Inflammatory macrophage treated with lipopolysaccharide for 1 hour (primary cell): Measurements from ENCODE around the gene COL23A1.
A peak's percentile ranks its signal among the peaks of the same experiment; 100 is the strongest.
"Not testable (repeated sequence)": the region's sequence is repeated elsewhere in the genome, so short reads cannot be mapped to it uniquely, and the experiment has no call there.

Source experiments
- DNase-seq, 2 donors: peaks; one replicate each; pipeline ENCODE4 v3.0.0-alpha.2; 2020 to 2022

The COL23A1 gene

DNA sequence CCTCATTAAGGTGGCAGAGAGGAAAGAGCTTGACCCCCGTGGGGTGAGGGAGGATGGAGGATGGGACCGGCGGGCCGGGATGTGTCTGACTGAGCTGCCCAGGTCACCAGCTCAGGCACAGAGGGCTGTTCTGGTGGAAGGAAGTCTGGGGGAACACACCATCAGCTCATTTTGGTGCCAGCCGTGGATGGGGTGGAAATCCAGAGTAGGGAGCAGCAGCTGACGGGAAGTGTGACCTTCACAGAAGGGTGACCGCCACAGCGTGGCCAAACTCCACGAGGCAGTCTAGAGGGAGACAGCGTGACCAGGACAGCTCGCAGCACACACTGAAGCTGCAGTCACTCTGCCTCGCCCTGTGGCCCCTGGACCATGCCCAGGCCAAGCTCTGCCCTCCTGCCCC is 312.3 kb downstream of the COL23A1 start:
- DNase-seq = no peak

DNA sequence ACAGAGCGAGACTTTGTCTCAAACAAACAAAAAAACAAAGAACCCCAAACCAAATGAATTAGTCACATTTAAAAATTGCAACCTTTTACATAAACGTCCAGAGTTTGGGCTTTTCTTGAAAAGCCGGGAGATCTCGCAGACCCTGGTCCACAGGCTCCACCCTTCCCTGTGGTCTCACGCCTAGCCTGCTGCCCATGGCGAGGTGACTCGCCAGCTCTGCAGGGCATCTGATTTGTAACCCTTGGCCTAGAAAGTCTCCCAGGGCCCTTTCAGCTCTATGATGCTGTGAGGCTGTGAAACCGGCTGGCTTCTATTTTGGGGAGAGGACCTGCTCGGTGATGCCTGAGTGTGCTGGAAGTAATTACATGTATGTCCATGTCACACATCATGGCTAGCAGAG is 312.8 kb downstream of the COL23A1 start:
- no peak for DNase-seq

DNA sequence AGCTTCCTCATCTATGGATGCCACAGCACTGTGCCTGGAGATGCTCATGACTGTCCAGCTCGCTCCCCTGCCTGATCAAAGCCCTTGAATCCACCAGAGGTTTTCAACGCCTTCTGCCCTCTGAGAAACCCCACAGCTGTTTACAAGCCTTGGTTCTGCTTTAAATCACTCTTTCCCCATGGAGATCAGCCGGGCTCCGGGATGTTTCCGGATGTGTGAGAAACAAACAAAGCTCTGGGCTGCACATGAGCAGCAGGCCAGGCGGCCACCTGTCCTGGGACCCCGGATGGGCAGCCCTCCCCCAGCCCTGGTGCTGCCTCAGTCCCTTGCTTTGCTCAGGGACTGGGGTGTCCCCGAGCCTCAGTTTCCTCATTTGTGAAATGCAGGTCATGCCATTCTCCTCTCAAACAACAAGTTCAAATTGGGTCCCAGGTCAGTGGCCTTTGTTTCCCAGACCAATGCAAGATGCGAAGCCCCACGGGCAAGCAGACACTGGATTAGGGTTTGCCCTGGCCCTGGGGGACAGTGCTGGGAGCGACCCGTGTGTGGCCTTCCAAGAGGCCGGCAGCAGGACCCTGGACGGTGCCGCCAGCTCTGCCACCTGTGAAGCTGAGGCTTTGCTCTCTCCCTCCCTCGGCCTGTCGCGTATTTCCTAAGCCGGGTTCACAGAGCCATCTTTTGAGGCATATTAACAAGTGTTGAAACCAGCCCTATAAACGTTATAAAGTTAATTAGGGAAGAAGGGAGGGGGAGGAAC is 315.2 kb downstream of the COL23A1 start:
- DNase-seq = no peak

DNA sequence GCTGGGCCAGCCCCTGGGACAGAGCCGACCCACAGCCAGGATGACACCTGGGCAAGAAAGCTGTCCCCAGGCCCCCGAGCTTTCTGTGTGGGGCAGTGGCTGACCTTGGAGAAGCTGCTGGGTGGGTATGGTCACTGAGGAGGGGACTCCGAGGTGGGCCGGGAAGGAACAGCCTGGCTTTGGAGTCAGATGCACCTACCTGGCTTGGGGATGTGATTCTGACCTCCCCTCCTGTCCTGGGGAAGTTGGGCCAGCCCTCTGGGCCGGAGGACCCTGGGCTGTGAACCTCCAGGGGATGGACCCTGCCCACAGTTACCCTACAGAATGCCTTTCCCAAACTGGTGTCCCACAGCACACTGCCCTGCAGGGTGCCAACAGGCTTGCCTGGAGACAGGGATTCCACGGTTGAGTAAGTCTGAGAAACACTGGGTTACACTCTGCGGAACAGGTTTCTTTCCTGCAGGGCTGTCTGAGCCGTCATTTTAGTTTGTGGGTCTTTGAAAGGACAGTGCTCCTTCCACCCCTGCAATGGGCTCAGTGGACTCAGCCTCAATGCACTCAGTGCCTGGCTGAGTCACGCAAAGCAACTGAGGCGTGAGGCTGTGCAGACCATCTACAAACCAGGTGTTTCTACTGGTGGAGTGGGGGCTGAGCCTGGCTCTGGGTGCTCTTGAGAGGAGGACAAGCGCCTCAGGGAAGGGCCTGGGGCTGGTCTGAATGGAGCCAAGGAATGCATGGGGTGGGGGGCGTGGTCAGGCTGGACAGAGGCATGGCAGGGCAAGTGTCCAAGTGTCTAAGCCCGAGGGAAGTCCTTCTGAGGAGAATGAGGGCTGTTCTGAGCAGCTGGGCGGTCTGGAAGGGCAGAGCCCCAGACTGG is 316.3 kb downstream of the COL23A1 start:
- DNase-seq = no peak

DNA sequence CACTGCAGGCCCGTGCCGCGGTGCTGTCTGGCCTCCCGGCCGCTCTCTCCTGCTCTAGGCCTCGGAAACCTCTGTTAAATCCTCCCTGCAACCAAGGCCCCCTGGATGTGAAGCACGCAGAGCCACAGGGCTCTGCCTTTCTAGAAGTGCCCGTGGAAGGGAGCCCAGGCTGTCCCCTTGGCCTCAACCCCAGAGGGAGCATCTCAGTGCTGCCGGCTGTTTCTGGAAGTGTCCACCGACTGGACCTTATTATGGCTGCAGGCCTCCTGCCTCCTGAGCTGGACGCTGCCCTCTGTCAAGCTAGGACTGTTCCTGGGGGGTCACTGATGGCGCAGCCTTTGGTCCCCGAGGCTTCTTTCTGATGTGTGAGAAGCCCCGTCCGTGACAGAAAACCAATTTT is 317.2 kb downstream of the COL23A1 start:
- no peak for DNase-seq

DNA sequence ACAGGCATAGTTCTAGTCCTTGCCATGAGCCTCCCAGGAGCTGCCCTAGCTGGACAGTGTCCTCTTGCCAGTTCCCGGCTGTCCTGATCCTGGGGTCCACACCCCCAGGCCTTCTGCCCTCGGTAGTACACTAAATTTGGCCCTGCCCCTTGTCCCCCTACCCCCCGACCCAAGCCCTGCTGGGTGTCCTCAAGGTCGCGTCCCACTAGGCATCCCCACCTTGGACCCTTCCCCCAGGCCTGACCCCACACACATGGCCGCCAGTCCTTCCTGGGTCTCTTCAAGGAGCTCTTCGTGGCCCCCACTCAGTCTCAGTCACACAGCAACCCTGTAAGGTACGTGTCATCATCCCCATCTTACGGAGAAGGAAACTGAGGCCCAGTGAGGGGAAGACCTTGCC is 317.6 kb downstream of the COL23A1 start:
- DNase-seq = no peak

DNA sequence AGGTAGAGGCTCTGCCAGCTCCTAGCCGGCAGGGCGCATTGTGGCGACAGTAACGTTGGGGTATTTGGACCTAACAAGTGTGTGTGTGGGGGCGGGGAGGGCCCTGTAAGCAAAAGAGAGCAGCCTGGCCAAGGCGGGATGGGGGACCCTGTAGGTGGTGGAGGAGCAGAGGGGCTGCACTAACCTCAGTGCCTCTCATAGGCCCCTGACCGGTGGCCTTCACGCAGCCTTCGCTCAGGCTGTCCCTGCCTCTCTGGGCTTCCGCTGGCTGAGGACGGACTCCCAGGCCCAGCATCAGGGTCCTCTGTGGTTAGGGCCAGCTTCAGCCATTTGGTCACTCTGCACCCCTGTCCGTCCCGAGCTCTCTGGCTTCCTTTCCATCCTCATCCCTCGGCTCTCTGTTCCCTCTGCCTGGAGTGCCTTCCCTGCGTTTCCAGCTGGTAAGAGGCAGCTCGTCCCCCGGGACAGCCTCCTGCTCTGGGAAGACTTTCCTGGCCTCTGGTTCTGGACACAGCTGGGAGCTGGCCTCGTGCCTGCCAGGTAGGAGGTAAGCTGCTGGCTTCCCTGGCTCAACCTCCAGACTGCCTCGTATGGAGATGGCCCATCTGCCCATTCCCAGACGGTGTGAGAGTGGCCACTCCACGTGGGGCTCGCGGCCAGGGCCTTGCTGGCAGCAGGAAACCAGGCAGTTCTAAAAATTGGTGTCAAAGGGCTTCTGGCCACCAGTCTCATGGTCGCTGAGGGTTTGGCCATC is 318.3 kb downstream of the COL23A1 start:
- no peak for DNase-seq

DNA sequence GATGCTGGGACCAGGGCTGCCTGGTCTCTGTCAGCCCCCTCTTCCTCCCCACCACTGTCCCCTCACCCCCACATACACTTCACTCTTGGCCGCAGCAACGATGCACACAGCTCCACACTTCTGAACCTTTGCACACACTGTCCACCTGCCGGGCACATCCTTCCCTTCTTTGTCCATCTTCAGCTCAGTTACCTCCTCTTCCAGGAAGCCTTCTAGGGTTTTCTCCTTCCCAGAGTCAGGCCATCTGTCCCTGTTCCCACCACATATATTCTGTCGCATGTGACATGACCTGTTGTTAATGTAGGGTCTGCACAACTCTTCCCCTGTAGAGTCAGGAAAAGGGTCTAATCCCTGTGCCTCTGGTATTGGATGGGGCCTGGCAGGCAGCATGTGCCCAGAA is 319.0 kb downstream of the COL23A1 start:
- no peak for DNase-seq

DNA sequence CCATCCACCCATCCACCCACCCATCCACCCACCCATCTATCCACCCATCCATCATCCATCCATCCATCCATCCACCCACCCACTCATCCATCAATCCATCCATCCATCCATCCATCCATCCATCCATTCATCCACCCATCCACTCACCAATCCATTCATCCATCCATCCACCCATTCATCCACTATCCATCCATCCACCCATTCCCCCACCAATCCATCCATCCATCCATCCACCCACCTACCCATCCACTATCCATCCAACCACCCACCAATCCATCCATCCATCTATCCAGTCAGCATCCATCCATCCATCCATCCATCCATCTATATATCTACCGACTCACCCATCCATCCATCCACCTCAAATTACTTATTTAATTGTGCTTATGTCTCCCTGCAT is 320.7 kb downstream of the COL23A1 start:
- DNase-seq = no peak

DNA sequence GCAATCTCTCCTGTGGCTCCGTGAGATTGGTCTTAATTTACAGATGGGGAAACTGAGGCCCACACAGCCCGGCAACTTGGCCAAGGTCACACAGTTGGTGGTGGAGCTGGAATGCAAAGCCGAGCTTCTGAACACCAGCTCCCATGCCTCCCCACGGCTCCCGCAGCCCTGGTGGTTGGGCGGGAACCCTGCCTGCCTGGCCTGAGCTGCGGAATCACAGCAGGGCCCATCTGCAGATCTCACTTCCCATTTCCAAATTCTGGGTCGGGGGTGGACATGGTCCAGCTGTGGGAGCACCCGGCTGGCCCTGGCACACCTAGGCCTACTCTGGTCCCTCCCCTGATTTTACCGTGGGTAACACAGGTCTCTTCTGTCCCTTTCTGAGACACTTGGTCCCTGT is 322.3 kb downstream of the COL23A1 start:
- DNase-seq = no peak

DNA sequence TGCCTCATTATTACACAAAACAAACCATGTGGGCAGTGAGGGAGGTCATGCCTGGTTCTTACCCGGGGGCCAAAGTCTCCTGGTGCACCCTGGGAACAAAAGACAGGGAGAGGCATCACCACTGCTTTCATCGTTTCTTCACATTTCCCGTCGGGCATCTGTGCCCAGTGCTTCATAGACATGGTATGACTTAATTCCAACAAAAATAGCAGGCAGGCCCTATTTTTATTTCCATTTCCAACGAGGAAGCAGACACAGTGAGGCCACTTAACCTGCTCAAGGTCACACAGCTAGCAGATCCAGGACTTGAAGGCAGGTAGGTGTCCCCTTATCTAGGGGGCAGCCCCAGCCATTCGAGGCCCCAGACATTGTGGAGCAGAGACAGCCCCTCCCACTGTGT is 322.9 kb downstream of the COL23A1 start:
- no peak for DNase-seq

DNA sequence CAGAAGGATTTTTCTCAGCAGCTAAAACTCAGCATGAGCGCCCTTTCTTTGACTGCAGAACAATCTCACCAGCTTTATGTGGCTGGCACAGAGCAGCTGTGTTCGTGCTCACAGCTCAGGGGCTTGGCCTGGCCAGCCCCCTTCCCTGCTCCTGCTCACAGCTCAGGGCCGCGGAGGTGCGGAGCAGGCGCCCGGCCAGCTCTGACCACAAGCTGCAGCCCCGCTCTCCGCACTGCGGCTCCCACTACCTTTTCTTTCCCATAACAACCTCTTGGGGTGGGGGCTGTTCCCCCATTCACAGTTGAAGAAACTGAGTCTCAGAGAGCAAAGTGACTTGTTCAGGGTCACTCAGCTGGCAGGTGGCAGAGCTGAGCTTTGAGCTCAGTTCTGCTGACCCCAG is 323.6 kb downstream of the COL23A1 start:
- DNase-seq = no peak

DNA sequence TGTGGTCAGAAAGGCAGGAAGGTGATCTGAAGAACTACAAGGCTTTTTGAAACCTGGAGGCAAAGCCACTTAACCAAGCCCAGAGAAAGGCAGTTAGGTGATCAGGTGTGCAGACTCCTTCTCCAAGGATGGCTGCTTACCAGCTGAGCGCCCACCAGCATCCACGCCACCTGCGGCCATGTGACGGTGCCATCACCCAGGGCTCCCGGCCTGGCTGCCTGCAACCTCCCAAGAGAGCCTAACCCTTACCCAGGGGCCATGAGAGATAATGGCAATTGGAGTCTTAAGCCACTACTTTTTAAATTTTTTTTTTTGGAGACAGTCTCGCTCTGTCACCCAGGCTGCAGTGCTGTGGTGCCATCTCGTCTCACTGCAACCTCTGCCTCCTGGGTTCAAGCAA is 324.4 kb downstream of the COL23A1 start:
- DNase-seq = no peak

DNA sequence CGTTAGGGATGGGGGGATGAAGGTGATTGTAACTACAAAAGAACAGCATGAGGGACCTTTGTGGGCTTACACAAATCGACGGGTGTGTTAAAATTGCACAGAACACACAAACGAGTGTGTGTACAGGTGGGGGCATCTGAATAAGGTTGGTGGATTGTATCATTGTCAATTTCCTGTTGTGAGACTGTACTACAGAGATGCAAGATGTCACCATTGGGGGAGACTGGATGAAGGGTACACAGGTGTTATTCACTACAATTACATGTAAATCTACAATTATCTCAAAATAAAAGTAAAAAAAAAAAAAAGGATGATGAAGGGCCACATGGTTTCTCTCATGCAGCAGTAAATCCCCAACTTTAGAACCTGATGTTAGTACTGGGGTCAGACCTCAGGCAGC is 326.1 kb downstream of the COL23A1 start:
- no peak for DNase-seq

DNA sequence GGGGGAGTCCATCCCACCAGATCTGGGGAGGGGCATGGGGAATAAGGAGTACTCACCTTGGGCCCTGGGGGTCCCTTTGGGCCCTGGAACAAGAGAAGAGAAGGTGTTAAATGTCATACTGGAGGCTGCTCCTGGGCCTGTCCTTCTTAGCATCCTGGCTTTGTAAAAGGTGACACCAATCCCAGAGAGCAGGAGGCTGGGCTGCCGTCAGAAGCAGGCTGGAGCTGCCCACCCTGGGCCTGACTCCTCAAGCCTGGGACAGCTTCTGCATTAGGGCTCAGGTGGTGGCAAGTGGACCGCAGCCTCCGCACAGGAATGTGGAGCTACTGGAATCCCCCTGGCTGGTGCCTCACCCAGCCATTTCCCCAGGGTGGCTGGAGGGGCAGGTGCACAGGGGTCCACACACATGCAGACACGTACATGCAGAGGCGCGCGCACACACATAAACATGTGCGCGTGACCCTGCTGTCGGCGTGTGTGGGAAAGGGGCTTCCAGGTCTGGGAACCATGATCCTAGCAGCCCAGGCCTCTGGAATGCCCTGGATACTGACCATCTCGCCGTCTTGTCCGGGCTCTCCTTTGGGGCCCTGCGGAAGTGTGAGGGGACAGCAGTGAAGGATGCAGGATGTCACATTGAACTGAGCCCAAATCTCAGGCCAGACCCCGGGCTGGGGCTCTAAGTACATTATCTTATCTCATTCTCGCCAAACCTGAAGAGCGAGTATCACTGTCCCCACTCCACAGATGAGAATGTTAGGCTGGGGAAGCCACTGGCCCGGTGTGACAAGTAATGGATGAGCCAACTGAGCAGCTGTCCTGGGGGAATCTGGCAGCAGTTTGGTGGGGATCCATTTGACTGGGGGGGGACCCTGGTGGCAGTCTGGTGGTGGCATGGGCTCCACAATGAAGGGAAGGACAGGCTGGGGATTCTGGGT is 328.3 kb downstream of the COL23A1 start:
- no peak for DNase-seq

DNA sequence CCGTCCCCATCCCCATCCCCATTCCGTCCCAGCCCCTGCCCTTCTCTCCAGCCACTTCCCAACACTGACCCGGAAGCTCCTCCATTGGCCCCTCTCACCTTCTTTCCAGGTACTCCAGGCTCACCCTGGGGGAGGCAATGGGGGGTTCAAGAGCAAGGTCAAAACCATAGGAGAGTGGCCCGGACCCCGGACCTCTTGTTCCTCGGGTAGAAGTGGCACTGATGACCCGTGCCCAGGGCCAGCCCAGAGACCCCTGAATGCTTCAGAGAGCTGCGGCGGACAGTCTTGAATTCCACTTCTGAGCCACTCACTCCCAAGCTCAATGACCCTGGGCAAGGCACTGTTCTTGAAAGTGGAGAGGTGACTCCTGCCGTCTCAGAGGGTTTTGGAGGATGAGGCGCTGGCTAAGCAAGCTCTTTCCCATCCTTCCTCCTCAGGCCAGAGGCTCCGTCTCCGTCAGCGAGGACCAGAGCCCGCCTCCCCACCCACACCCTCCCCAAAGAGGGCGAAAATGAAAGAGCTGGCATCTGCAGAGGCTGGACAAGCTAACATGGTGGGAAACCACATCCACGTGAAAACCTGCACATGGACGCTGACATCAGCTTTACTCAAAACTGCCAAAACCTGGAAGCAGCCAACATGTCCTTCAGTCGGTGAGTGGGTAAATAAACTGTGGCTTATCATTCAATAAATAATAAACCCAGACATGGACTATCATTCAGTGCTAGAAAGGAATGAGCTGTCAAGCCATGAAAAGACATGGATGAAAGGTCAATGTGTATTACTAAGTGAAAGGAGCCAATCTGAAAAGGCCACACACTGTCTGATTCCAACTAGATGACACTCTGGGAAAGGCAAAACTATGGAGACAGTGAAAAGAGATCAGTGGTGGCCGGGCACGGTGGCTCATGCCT is 330.3 kb downstream of the COL23A1 start:
- DNase-seq = peak in 1 of 2 donors; percentile 38

DNA sequence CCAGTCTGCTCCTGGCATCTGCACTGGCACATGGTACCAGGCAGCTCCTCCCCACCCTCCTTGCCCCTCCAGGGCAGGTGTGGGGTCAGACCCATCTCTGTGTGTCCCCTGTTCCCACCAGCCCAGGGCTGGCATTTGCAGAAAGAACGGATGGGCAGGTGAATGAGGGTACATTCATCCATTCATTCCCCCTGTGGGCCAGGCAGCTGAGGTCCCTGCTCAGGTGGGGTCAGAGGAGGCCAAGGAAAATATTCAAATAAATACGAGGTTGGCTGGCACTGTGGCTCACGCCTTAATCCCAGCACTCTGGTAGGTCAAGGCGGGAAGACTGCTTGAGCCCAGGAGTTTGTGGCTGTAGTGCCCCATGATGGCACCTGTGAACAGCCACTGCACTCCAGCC is 332.5 kb downstream of the COL23A1 start:
- DNase-seq = no peak

DNA sequence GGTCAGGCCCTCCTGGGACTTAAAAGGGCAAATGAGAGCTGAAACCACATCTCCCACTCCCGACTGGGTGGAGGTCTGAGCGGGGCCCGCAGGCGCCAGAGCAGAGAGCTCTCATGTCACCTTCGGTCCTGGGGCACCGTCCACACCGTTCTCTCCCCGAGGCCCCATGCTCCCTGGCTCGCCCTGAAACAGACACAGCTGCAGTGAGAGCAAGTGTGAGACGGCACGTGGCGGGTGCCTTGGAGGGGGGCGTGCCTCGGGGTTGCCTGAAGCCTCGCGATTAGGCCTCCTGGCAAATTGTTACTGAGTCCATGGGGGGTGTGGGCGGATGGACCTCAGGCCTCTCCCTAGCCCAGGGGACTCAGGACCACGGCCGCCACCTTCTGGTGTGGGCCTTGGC is 333.4 kb downstream of the COL23A1 start:
- no peak for DNase-seq

DNA sequence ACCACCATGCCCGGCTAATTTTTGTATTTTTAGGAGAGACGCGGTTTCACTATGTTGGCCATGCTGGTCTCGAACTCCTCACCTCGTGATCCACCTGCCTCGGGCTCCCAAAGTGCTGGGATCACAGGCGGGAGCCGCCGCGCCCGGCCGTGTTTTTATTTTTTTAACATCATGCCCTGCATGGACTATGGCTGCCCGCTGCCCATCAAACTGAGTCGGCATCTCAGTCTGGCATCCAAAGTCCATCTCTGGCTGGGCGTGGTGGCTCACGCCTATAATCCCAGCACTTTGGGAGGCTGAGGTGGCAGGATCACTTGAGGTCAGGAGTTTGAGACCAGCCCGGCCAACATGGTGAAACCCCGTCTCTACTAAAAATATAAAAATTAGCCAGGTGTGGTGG is 336.6 kb downstream of the COL23A1 start:
- DNase-seq = not testable (repeated sequence)

DNA sequence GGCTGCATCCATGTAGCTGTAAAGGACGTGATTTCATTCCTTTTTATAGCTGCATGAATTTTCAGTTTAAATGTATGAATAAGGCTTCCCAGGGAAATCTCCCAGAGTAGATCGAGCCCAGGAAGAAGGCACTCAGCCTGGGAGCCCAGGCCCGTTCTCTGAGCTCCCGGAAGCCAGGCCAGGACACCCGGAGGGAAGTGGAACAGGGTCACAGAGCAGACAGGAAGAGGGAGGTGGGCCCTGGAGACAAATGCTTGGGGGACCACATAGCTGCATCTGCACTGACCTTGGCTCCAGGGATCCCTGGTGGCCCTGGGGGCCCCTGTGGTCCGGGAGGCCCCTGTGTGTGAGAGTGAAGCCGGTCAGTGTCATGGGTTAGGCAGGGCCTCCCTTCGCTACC is 337.9 kb downstream of the COL23A1 start:
- no peak for DNase-seq

DNA sequence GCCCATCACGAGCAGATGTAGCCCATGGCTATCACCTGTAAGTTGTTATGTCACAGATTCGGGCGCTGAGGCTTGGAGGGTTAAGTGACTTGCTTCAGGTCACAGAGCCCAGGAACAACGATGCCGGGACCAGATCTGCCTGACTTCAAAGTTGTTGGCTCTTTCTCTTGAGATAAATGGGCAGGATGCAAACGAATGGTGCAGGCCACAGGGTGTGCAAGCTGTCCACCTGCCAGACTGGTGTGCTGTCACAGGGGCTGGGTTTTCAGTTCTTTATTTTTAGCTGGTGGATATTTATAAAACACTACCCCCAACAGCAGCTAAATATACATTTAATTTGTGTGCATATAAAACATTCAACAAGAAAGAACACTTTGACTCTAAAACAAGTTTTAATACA is 339.9 kb downstream of the COL23A1 start:
- no peak for DNase-seq
